HG03575 (cell line): ENCODE measurements around the gene SRGAP1.

ENCODE experiments used
- ATAC-seq: cut with Tn5 transposase; IDR thresholded peaks from one replicate; pipeline ENCODE4 v1.9.1; 2021; ENCODE audit not compliant: unreplicated experiment, insufficient number of reproducible peaks, low FRiP score; ENCODE audit errors: extremely low read depth

The SRGAP1 gene

GRCh38 chr12:63844391-63845341 lies at the start of gene SRGAP1:
SRGAP1 (plus strand) TSS chr12:63844700; CDS start chr12:63844817, 117 bp downstream.
- no peak for ATAC-seq

GRCh38 chr12:63795032-63795687 lies 49.3 kb upstream of the SRGAP1 start:
- ATAC-seq = no peak

- no peak for ATAC-seq
These were observed 48.6 kb upstream of the SRGAP1 start for GRCh38 chr12:63795944-63796343.

- ATAC-seq = no peak
These were observed 42.4 kb upstream of the SRGAP1 start for GRCh38 chr12:63802012-63802608.

- ATAC-seq = no peak
These were observed 39.8 kb upstream of the SRGAP1 start for GRCh38 chr12:63804746-63805145.

GRCh38 chr12:63805704-63806672 lies 38.5 kb upstream of the SRGAP1 start:
- no peak for ATAC-seq

- ATAC-seq = no peak
These were observed 35.9 kb upstream of the SRGAP1 start for GRCh38 chr12:63808631-63809030.

GRCh38 chr12:63809566-63809965 lies 34.9 kb upstream of the SRGAP1 start:
- ATAC-seq = no peak

- ATAC-seq = no peak
These were observed 33.2 kb upstream of the SRGAP1 start for GRCh38 chr12:63811334-63811733.

- no peak for ATAC-seq
These were observed 32.7 kb upstream of the SRGAP1 start for GRCh38 chr12:63811755-63812154.

- ATAC-seq = peak; percentile 25
These were observed 30.2 kb upstream of the SRGAP1 start for GRCh38 chr12:63814146-63814772.

GRCh38 chr12:63815482-63815852 lies 29.0 kb upstream of the SRGAP1 start:
- no peak for ATAC-seq

GRCh38 chr12:63816031-63816430 lies 28.5 kb upstream of the SRGAP1 start:
- peak; percentile 35 for ATAC-seq

GRCh38 chr12:63820427-63820826 lies 24.1 kb upstream of the SRGAP1 start:
- no peak for ATAC-seq

- ATAC-seq = no peak
These were observed 22.7 kb upstream of the SRGAP1 start for GRCh38 chr12:63821781-63822251.

GRCh38 chr12:63822352-63822751 lies 22.1 kb upstream of the SRGAP1 start:
- no peak for ATAC-seq

- no peak for ATAC-seq
These were observed 21.5 kb upstream of the SRGAP1 start for GRCh38 chr12:63823040-63823439.

- no peak for ATAC-seq
These were observed 18.4 kb upstream of the SRGAP1 start for GRCh38 chr12:63826006-63826585.
